OCI-LY3 (cell line): ENCODE data around the gene CEP131.

Experiments used
- EZH2phosphoT487 ChIP-seq: fragments of 200-600 bp; shearing (Covaris generic); IDR thresholded peaks from 2 replicates; pipeline ENCODE4 v1.6.1; 2018; ENCODE audit warnings: antibody characterized with exemption, mixed run types, low read depth
- TF ChIP-seq, protein P1 (sequence below): fragments of 200-600, 300-600 bp; sonication (generic); IDR thresholded peaks from 2 replicates; pipeline ENCODE4 v1.5.1; 2014; ENCODE audit warnings: antibody characterized with exemption, low read length, low read depth

DNA sequence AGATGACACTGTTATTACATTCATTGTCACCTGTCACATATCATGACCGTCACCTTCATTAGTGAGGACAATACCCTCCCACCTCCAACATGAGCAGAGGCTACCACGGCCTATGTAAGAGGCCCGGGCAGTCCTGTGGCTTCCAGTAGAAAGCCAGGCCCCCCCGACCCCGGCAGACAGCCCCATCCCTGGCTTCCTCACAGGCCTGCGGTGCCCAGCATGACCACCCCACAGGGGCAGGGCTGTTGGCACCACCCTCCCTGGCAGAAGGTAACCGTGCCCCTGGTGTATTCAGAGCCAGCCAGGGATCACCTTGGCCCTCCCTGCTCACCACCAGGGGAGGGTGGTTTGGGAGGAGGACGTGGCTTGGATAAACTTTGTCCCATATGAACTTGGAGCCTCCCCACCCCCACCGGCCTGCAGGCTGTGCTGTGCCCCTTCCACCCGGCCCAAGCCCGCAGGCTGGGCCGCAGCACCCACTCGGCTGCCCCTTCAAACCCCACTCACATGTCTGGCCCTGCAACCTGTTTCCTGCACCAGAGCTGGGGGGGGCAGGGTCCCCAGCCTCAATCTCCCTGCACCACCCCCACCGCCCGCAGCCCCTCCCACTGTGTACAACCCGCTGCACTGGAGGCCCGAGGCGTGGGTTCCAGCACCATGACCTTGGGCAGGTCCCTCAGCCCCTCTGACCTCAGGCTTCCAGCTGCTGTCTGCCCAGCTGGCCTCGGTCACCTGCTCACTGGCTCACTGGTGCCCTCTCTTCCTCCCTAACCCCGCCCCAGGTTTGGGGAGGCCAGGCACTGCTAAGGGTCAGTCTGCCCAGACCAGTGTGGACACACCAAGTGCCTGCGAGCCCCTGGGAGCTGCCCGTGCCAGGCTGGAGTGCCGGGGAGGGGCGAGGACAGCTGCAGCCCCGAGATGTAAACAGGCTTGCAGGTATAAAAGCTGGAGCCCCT, 44.4 kb downstream of the CEP131 start:
- TF ChIP-seq, protein P1, sequence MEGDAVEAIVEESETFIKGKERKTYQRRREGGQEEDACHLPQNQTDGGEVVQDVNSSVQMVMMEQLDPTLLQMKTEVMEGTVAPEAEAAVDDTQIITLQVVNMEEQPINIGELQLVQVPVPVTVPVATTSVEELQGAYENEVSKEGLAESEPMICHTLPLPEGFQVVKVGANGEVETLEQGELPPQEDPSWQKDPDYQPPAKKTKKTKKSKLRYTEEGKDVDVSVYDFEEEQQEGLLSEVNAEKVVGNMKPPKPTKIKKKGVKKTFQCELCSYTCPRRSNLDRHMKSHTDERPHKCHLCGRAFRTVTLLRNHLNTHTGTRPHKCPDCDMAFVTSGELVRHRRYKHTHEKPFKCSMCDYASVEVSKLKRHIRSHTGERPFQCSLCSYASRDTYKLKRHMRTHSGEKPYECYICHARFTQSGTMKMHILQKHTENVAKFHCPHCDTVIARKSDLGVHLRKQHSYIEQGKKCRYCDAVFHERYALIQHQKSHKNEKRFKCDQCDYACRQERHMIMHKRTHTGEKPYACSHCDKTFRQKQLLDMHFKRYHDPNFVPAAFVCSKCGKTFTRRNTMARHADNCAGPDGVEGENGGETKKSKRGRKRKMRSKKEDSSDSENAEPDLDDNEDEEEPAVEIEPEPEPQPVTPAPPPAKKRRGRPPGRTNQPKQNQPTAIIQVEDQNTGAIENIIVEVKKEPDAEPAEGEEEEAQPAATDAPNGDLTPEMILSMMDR: no peak
- TF ChIP-seq EZH2phosphoT487: no peak
